Measurements from ENCODE around the gene KRT14.

GRCh38 chr17:41552455-41552854 is 34.2 kb downstream of the KRT14 start:
- no peak for TF ChIP-seq CTCF (IDR thresholded peaks at IDR 0.05)
- TF ChIP-seq POLR2AphosphoS5 (IDR thresholded peaks at IDR 0.05), result no peak
- no peak for TF ChIP-seq POLR2A (IDR thresholded peaks at IDR 0.05; ENCODE audit: low read depth)
- no peak for TF ChIP-seq EP300 (IDR thresholded peaks at IDR 0.05)
